Choroid plexus epithelial cell (primary cell): ENCODE measurements around the gene TNFRSF4.

Experiments used
- DNase-seq: peaks from one replicate; pipeline ENCODE4 v3.0.0-alpha.2; 2010; ENCODE audit warnings: low read depth
- H3K4me3 ChIP-seq: 2 replicates; pipeline ENCODE4 v1.5.1; 2011; ENCODE audit warnings: low read depth, mild to moderate bottlenecking, control low read depth, low read length, moderate library complexity
- CTCF ChIP-seq: conservative IDR thresholded peaks from 2 replicates; pipeline ENCODE4 v1.5.1; 2011; ENCODE audit warnings: low read depth, mild to moderate bottlenecking, control low read depth, inconsistent platforms, low read length, moderate library complexity

Gene TNFRSF4

GRCh38 chr1:1240822-1241587 lies 27.1 kb upstream of the TNFRSF4 start:
- TF ChIP-seq CTCF, result no peak
- DNase-seq, result no peak
- H3K4me3 ChIP-seq, result no peak overlapping the region

- no peak for TF ChIP-seq CTCF
Observed at GRCh38 chr1:1240348-1240732, 26.4 kb upstream of the TNFRSF4 start.

GRCh38 chr1:1239614-1240347 lies 25.8 kb upstream of the TNFRSF4 start:
- no peak for DNase-seq

More at GRCh38 chr1:1240348-1240732, 26.4 kb upstream of the TNFRSF4 start:
- no peak overlapping the region for H3K4me3 ChIP-seq
- no peak for DNase-seq

GRCh38 chr1:1239227-1239613 lies 25.3 kb upstream of the TNFRSF4 start:
- no peak for TF ChIP-seq CTCF
- no peak for DNase-seq
- no peak overlapping the region for H3K4me3 ChIP-seq

More at GRCh38 chr1:1239614-1240347, 25.8 kb upstream of the TNFRSF4 start:
- no peak for TF ChIP-seq CTCF
- no peak overlapping the region for H3K4me3 ChIP-seq

- no peak overlapping the region for H3K4me3 ChIP-seq
- no peak for DNase-seq
- TF ChIP-seq CTCF, result no peak
Observed at GRCh38 chr1:1238702-1239178, 24.8 kb upstream of the TNFRSF4 start.

GRCh38 chr1:1237874-1238701 lies 24.1 kb upstream of the TNFRSF4 start:
- TF ChIP-seq CTCF, result no peak
- no peak overlapping the region for H3K4me3 ChIP-seq
- DNase-seq, result no peak
